ENCODE results near the gene ZNF213. TPM values are rescaled to one million over a fixed set of nuclear protein-coding genes. Genes with fewer than 3 reads are reported as not detected.
A peak's percentile ranks its signal among the peaks of the same experiment; 100 is the strongest.

ZNF213 gene, protein sequence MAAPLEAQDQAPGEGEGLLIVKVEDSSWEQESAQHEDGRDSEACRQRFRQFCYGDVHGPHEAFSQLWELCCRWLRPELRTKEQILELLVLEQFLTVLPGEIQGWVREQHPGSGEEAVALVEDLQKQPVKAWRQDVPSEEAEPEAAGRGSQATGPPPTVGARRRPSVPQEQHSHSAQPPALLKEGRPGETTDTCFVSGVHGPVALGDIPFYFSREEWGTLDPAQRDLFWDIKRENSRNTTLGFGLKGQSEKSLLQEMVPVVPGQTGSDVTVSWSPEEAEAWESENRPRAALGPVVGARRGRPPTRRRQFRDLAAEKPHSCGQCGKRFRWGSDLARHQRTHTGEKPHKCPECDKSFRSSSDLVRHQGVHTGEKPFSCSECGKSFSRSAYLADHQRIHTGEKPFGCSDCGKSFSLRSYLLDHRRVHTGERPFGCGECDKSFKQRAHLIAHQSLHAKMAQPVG
- 0.51 to 1.1 TPM (median 0.62 TPM) in 3 replicates for polyA plus RNA-seq
- 1.5 TPM for polyA plus RNA-seq (2011; ENCODE audit: low read depth)
- polyA plus RNA-seq (2011; cell fraction: cytosol; rRNA removed) = 0.77 and 2.4 TPM in 2 replicates
- 1.4 and 2.0 TPM in 2 replicates for polyA plus RNA-seq (2011; cell fraction: nucleus; rRNA removed)
- polyA plus RNA-seq (2012; ENCODE audit: low replicate concordance) = 6.4 and 6.6 TPM in 2 replicates
- 1.2 to 4.8 TPM (median 1.5 TPM) in 3 replicates for polyA minus RNA-seq
- 7.5 TPM for polyA minus RNA-seq (2011; cell fraction: cytosol; rRNA and poly(A)+ RNA removed)
- 2.0 and 2.6 TPM in 2 replicates for polyA minus RNA-seq (2011; cell fraction: nucleus; rRNA and poly(A)+ RNA removed)

DNA sequence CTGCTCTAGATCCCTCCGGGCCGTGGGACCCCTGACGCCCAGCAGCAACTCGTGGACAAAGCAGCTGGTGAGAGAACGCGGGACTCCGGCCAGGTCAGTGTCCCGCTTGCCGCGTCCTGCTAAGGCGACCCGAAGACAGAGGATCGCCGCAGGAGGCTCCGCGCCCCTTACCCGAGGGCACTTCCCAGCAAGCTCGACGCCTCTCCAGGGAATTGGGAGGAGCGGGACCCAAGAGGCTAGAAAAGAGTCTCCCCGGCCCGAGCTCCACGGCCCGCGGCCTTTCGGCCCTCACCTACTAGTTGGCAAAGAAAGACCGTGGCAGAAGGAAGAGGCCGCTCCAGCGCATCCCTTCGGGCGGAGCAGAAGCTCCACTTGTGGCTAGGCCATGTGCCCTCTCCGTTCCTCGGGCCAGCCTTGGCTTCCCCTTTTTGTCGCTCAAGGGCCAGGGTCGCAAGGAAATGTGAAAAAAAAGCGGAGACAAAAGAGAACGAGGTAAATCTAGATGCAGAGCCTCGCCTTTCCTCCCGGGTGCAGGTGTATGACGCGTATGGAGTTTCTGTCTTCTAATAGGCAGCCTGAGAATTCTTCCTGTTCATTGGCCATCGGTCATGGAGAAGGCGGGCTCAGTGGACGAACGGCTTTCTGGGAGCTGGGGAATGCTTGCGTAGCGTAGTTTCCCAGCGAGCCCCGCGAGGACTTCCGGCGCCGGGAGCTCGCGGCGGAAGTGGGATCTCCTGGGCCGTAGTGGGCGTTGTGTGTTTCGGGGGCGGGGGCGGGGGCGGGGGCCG, at the start of gene ZNF213:
ZNF213 (plus strand) TSS at position 692 of the 788 bp plus-strand sequence. CDS start 2,252 bp downstream, outside the sequence.
- H3K79me2 ChIP-seq (ENCODE audit: control insufficient read depth, insufficient read depth, low read length) = peaks cover 36% of the 10 kb centered on the region
- peak within 1 kb of the TSS; percentile 94 for H2AFZ ChIP-seq (ENCODE audit: control insufficient read depth, low read length)
- H3K4me3 ChIP-seq (ENCODE audit: control insufficient read depth in 2 of 3, extremely low read depth in 1 of 3, insufficient read depth in 2 of 3, low read depth in 1 of 3, low read length in 3 of 3) = peak within 1 kb of the TSS; percentile 90 to 100 (median 100)
- DNase-seq (ENCODE audit: low read depth, low spot score) = no peak
- peak within 1 kb of the TSS; percentile 99 for H3K9ac ChIP-seq (ENCODE audit: control insufficient read depth, extremely low read depth, insufficient read depth, low read length)
- FAIRE-seq = peak; percentile 87
- no peaks in the 10 kb centered on the region for H3K9me1 ChIP-seq (ENCODE audit: control insufficient read depth, extremely low read depth, insufficient read depth, low read length)
- TF ChIP-seq CTCF (optimal IDR thresholded peaks at IDR 0.05 in 1 of 3, IDR thresholded peaks at IDR 0.05 in 1 of 3, conservative IDR thresholded peaks at IDR 0.05 in 1 of 3; ENCODE audit: extremely low read depth in 1 of 3, insufficient read depth in 2 of 3, low read length in 3 of 3) (no peak), EZH2 (IDR thresholded peaks at IDR 0.05; ENCODE audit: low read length) (no peak)
- dilution Hi-C loops (cut with MboI; ENCODE audit: extremely low pct_ligation_motif_present, low sequenced_read_pairs) = no loop called here
- H3K9me3 ChIP-seq (ENCODE audit: control insufficient read depth, low read depth, low read length) = no peaks in the 10 kb centered on the region
- no peaks in the 10 kb centered on the region for H3K27me3 ChIP-seq (ENCODE audit: control insufficient read depth, extremely low read depth, insufficient read depth, low read length)
- peaks cover 4 to 5% of the 10 kb centered on the region in 2 experiments for H3K36me3 ChIP-seq (ENCODE audit: control insufficient read depth in 2 of 2, extremely low read depth in 1 of 2, insufficient read depth in 2 of 2, low read length in 2 of 2)
- no peaks in the 10 kb centered on the region for H4K20me1 ChIP-seq (ENCODE audit: control insufficient read depth, extremely low read depth, insufficient read depth, low read length)
- H3K4me1 ChIP-seq (ENCODE audit: control insufficient read depth, extremely low read depth, insufficient read depth, low read length) = peaks cover 9% of the 10 kb centered on the region
- peak within 1 kb of the TSS; percentile 98 for H3K27ac ChIP-seq (ENCODE audit: control insufficient read depth, insufficient read depth, low read length)
- peak within 1 kb of the TSS; percentile 89 for H3K4me2 ChIP-seq (ENCODE audit: control insufficient read depth, extremely low read depth, insufficient read depth, low read depth, low read length)

DNA sequence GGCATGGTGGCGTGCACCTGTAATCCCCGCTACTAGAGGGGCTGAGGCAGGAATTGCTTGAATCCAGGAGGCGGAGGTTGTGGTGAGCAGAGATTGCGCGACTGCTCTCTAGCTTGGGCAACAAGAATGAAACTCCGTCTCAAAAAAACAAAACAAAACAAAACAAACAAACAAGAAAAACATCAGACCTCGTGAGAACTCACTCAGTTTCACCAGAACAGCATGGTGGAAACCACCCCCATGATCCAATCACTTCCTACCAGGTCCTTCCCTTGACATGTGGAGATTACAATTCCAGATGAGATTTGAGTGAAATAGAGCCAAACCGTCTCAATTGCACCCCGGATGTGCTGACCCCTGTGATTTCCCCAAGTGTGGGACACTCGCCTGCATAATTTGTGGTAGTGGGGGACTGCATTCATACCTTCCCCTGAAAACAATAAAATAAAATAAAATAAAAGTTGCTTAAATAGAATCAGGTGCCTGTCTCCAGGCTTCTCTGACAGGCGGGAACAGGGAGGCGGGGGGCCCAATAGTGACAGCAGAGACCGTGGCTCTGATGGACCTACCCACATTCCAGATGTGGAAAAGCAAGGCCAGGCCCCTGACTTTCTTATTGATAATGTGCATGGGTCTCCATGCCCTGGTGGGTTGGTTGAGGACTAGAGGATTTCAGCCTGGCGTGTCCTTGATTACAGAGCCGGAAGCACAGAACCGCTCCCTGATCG, 48.8 kb upstream of the ZNF213 start:
- Histone ChIP-seq H3K4me2 (ENCODE audit: control insufficient read depth, extremely low read depth, insufficient read depth, low read depth, low read length) (no peak overlapping the region), H4K20me1 (ENCODE audit: control insufficient read depth, extremely low read depth, insufficient read depth, low read length) (no peaks in the 10 kb centered on the region), H3K9me1 (ENCODE audit: control insufficient read depth, extremely low read depth, insufficient read depth, low read length) (no peaks in the 10 kb centered on the region), H3K79me2 (ENCODE audit: control insufficient read depth, insufficient read depth, low read length) (no peaks in the 10 kb centered on the region), H3K27me3 (ENCODE audit: control insufficient read depth, extremely low read depth, insufficient read depth, low read length) (peaks cover 8% of the 10 kb centered on the region), H3K36me3 (ENCODE audit: control insufficient read depth in 2 of 2, extremely low read depth in 1 of 2, insufficient read depth in 2 of 2, low read length in 2 of 2) (no peaks in the 10 kb centered on the region), H3K4me3 (ENCODE audit: control insufficient read depth in 2 of 3, extremely low read depth in 1 of 3, insufficient read depth in 2 of 3, low read depth in 1 of 3, low read length in 3 of 3) (no peak overlapping the region), H3K27ac (ENCODE audit: control insufficient read depth, insufficient read depth, low read length) (no peak overlapping the region), H2AFZ (ENCODE audit: control insufficient read depth, low read length) (no peak overlapping the region), H3K9me3 (ENCODE audit: control insufficient read depth, low read depth, low read length) (no peaks in the 10 kb centered on the region), H3K9ac (ENCODE audit: control insufficient read depth, extremely low read depth, insufficient read depth, low read length) (no peak overlapping the region), H3K4me1 (ENCODE audit: control insufficient read depth, extremely low read depth, insufficient read depth, low read length) (no peaks in the 10 kb centered on the region)
- DNase-seq (ENCODE audit: low read depth, low spot score) = no peak
- TF ChIP-seq EZH2 (IDR thresholded peaks at IDR 0.05; ENCODE audit: low read length) = no peak
- no peak for TF ChIP-seq CTCF (optimal IDR thresholded peaks at IDR 0.05 in 1 of 3, IDR thresholded peaks at IDR 0.05 in 1 of 3, conservative IDR thresholded peaks at IDR 0.05 in 1 of 3; ENCODE audit: extremely low read depth in 1 of 3, insufficient read depth in 2 of 3, low read length in 3 of 3)
- dilution Hi-C loops (cut with MboI; ENCODE audit: extremely low pct_ligation_motif_present, low sequenced_read_pairs) = no loop called here
- no peak for FAIRE-seq

Data from keratinocyte (primary cell).